Suppressor macrophage (primary cell): ENCODE measurements around the gene PAM.
A peak's percentile ranks its signal among the peaks of the same experiment; 100 is the strongest.

Experiments used
- DNase-seq, 4 experiments: peaks; one replicate each; pipeline ENCODE4 v3.0.0-alpha.2; 2020 to 2022

The PAM gene

DNA sequence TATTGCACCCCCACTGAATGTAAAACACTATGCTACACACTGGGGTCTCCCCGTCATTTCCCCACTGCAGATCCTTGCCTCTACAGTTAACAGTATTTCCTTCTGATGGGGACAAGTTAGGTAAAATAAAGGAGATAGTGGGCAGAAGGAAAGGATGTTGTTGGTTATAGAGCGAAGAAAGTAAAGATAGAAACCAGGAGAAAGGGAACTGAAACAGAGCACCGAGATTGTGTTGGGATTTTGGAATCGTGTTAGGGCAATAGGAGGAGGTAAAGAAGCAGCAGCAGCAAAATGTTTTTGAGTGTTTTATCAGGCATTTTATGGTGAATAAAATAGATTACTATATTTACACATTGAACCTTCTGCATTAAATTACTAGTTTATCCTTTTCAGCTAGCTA lies 60.0 kb downstream of the PAM start:
- DNase-seq: peak in 1 of 4 experiments; percentile 3

DNA sequence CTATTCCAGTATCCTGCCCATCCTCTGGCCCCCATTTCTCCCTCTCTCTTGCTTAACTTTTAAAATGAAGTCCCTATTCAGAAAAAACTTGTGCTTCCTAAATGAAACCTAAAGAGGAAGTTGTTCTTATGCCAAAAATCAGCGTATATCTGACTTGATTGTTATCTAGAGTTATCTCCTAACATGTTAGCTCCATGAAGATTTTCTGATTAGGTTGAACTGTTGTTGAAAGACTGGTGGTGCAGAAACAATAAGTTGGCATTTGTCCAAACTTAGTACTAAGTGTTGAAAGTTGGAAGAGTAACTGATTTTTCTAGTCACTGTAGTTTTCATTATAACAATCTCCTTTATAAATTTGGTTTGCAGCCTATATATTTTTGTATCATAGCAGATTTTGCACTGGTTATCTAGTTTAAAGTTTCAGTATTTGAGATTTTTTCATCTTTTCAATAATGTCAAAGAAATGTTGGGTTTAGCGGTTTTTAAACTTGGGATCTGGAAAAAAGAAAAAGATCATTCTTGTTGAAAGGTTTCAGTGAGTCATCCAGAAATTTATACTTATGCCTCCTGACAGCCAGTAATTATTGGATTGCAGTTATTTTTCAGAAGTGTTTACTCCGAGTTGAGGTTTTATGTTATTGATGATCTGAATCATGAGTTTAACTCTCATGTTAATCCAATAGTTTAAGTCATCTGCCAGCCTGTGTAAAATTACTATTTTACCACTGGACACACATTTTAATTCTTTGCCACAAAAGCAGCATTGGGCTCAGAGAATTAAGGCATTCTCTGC lies 60.6 kb downstream of the PAM start:
- DNase-seq: peak in 2 of 4 experiments; percentile 43 to 51

DNA sequence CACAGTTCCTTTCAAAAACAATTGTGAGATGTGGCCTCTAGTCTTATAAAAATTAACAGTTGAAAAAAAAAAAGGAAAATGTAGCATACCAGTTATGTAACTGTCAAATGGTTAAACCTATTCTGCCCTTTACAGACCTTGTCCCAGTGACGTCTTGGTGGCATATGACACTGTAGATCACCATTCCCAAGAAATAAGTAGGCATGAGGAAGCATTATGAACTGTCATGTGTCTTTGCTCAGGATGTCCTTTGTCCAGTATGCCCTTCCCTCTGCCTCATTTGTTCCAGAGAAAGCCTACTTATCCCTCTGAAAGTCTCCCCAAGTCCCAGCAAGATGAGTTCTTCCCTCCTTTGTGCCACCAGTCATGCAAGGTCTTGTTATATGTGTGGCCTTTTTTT lies 63.2 kb downstream of the PAM start:
- DNase-seq: peak in 3 of 4 experiments; percentile 14 to 39 (median 29)

DNA sequence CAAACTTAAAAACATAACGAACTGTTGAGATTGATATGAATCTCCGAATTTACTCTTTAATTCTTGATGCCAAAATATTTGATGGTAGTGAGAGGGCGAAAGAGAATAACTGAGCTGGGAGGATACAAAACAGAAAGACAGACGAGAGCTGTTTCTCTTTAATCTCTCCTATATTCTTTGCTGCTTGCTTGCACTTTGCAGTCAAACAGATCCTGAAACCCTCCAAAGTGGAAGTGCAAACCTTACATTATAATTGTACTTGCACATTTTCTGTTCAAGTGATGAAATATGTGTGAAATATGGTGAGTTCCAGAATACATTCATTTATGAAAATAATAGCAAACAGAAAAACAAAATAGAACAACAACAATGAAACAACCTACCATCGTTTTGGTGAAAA lies 63.8 kb downstream of the PAM start:
- peak in 1 of 4 experiments; percentile 23 for DNase-seq

DNA sequence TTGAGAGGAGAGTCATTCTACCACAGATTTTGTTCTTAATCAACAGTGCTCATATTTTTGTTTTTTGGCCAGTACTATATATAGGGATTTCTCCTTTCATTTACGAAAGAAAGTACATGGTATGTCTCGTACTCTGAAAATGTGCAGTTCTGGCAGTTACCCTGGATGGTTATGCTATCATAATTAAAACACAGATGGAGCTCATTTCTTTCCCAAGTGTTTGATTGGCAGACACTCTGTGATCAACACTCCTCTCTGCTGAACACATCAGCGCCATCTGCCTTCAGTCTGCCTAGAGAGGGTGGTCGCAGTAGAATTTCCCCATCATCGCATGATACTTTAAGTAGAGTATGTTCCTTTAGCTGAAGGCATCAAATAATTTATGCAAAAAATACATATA lies 64.5 kb downstream of the PAM start:
- DNase-seq: no peak

DNA sequence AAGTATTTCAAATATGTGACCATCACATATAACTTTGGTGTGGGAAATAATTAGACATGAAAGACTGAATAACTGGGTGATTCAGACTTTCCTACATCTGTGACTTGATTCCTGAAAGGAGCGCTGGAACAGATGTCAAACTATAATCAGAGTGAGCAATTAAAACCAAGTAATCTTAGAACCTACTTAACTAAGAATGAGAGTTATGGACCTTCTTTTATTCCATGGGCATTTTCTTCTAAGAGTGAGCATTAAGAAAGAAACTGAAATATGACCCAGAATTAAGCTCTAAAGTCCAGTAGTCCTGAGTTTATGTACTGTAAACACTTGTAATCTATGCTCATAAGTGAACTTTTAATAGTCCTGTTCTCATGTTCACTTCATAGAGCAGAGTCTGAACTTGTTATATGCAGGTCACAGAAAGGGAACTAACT lies 68.4 kb downstream of the PAM start:
- DNase-seq: no peak

DNA sequence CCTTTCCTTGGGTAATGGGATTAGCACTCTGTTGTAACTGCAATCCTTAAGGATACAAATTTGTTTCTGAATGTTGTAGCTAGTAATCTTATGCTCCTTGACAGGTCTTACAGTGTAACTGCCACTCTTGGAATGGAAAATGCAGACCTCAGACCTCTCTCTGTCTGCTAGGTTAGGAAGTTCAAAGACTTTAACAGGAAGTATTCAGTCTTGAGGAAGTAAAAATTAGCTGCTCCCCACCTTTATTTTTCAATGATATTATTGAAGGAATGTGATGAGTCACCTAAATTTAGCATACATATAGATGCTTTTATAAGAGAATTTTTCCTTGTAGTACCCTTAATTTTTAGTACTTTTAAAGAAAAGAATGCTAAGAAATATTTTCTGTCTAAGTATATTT lies 71.5 kb downstream of the PAM start:
- DNase-seq: peak in 1 of 4 experiments; percentile 4

DNA sequence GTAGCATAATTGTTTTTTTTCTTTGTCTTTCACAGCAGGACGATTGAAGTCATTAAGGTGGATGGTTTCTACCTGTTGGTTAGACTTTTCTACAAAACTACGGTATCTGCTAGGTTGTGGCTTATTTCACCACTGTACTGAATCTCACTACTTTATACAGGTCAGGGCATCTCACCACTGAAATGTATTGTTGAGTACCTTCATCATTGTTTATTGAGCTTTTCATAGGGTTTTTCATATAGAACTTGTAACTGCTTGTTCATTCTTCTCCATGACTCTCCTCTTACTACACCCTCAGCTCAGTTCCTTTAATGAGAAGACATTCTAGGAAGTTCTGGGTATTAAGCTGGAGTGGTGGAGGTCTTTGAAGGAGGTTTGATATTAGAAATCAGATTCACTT lies 75.1 kb downstream of the PAM start:
- DNase-seq: no peak

DNA sequence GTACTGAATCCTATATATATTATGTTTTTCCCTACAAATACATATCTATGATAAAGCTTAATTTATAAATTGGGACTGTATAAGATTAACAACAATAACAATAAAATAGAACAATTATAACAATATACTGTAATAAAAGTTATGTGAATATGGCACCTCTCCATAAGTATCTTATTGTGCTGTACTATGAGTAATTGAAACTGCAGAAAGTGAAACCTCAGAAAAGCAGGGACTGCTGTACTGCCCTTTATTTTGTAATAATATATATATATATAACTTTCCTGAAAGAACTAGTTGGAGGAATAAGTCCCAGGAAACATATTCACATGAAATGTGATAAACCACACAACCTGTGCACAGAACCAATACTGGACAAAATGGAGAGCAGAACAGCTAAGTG lies 77.3 kb downstream of the PAM start:
- no peak for DNase-seq

DNA sequence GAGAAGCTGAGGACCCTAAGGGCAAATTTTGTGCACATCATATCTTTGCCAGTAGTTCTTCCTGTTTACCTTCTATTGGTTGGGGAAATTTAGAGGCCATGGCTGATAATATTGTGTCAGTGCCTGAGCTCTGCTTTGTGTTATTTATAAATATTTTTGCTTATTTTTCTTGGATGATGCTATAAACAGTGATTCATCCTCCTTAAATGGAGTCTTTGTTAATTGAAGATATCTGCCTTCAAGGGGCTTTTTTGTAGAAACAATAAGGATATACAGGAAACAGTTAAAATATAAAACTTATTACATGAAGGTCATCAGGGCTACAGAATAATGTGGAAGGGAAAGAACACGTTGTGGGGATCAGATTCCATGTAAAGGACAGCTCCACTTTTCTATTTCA lies 78.0 kb downstream of the PAM start:
- DNase-seq: no peak

DNA sequence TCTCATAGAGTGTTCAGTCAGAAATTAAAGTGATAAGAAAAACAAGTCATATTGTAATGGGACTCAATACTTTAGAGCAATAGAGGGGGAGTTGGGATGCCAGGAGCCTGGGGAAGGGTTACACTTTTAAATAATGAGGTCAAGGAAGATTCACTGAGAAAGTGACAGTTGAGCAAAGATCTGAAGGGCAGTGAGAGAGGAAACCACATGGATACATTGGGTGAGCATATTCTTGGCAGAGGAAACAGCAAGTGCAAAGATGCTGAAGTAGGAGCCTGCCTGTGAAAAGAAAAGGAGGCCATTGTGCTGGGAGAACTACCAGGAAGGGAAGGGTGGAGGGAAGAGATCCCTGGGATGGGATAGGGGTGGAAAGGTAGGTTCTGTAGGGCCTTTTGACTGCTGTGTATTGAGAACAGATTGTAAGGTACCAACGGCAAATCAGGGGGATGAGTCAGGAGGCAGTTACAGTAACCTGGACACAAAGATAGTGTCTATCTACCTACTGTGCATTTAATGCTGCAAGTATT lies 79.4 kb downstream of the PAM start:
- DNase-seq: no peak

DNA sequence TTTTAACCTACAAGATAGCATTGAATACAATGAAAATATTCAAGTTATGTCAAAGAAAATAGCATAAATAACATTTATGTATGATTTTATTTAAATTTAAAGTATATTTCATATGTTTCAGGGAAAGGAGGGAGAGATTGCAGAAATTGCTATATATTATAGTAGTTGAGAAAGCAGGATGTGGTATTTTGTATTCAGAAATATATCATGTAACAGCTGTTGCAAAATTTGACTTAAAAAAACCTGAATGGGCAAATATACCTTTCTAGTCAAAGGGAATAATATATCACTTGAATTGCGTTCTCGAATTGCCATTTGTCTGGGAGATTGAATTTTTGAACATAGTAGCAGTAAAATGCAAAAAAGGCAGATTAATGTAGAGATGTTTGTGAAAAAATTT lies 80.6 kb downstream of the PAM start:
- DNase-seq: peak in 1 of 4 experiments; percentile 15

DNA sequence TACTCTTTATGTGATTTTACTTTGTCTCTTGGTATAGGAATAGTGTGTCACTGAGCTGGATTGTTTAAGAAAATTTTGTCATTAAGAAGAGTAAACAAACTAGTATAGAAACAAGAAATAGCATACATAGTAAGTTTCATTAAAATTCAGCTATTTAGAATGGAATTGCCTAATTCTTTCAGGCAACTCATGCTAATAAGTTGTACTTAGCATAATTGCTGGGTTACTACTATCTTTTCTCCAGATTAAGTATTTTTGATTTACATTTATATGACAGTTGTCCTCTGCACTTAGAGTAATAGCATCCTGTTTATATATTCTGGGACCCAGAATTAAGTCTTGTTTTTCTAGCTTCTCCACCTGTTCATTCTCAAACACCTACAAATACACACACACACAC lies 85.9 kb downstream of the PAM start:
- no peak for DNase-seq

DNA sequence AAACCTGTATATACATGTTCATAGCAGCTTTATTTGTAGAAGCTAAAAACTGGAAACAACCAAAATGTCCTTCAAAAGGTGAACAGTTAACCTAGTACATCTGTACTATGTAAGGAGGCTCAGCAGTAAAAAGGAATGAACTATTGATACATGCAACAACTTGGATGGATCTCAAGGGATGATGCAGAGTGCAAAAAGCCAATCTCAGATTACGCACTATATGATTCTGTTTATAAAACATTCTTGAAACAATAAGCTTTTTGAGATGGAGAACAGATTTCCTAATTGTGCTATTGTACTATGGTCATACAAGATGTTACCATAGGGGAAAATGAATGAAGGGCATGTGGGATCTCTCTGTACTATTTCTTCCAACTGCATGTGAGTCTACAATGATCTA lies 88.9 kb downstream of the PAM start:
- no peak for DNase-seq

DNA sequence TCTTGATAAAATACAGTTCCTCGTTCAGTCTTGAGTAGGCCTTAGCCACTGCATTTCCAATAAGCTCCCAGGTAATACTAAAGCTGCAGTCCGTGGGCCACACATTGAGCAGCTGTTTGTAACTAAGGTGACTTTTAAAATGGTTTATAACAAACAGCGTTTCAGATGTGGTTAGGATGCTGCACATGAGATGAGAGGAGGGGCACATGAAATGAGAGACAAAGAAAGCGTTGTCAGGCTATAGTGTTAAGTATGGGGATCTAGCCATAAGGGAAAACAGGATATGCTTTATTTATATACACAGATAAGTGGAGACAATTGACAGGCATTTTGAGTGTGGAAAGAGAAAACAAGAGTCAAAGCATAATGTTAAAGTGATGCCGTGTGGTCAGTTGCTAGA lies 89.9 kb downstream of the PAM start:
- no peak for DNase-seq

DNA sequence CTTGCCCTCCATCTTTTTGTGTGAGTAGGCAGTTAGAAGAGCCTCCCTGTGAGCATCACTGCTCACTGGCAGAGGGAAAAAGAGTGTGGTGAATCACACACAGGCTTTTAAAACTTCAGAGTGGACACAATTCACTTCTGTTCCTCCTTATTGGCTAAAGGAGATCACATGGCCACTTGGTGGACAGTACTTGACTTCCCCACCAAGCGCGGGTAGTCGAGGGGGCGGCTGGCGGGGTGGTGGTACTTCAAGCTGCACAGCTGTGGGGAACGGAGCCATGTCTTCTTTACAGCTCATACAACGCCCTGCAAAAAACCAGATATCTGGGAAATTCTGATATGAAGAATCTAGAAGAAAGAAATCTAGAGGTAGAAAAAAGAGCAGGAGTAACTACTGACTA lies 95.4 kb downstream of the PAM start:
- DNase-seq: no peak

DNA sequence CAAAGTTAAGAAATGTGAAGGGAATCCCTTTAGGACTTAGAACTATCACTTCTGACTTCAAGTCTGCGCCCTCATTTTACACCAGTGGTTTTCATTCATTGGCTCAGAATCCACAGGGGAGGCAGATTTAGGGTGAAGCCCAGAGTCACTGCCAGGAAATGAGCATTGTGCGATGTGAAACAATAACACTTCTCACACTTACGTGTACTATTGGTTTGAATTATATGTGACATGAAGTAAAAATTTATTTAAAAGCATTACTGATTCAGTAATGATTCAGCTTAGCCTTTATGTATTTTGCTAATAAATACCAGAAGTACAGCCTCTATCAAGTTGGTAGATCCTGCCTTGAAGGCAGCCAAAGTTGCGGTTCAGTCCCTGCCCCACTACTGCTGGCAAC lies 98.6 kb downstream of the PAM start:
- DNase-seq: no peak

DNA sequence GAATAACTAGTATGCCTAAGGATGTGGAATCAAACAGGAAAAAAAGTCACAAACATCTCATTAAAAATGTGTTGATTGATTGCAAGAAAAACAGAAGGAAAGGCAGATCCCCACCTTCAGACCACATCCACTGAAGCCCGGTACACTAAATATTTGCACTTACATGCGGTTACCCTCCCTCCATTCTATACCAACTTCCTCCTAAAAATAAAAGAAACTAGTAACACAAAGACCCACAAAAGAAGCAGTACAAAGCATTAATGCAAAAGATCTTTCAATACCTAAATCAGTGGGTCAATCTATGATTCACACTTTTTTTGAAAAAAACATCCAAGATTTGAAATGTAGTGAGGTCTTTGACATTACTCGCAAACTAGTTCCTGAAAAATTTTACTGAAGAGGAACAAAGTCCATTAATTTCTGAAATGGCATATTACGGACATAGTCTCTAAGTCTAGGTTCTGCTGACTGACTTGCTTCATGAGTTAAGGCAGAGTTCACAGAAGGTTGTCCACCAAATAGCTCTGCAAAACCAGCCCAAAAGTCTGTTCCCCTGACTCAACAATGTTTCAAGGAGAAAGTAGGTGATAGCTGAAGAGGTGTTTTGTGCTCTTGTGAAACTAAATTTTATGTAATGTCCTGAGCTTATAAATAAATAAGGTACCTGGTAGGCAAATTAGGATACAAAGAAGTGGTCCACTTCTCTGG lies 100.7 kb downstream of the PAM start:
- DNase-seq: peak; percentile 10 to 77 (median 46)

DNA sequence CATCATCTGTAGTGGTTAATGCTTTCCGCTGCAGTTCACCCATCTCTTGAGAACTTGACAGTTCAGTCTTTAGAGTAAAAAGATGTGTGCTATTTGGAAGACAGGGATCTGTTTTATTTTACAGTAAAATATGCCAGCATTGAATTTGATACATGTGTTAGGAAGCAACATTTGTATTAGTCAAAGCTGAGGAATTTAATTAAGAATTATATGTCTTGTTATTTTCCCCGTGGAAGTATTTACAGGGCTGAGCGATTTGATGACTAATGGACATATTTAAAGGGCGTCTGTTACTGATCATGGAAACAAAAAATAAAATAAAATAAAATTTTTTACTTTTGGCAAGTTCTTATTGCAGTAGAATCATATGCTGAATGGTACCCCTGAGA lies 101.3 kb downstream of the PAM start:
- no peak for DNase-seq

DNA sequence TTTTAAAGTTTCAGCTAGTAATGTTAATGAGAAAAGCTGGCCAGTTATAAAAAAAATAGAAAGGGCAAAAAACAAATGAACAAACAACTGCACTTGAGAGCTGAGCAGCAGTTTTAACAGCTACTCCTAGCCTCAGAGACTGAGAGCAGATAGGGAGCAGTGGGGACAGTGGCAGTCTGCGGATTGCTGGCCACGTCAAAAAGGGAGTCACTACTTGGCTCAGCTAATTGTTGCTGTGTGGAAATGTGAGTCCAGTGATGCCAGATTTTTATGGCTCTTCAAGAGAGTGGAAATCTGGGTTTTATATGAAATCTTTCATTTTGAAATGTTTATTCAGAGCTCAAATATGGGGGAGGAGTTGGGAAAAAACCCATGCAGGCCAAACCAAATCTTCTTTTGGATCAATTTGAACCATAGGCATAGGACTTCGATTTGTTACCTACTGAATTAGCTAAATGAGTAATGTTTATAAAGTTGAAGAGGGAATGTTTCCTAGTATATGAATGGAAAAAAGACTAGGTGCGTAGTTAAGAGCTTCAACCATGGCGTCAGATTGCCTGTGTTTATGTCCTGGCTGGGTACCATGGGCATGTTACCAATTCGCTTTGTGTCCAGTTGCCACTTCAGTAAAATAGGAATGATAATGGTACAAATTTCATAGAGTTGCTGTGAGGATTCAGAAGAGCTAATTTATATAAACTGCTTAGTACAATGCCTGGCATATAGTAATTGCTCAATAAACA lies 102.1 kb downstream of the PAM start:
- no peak for DNase-seq

DNA sequence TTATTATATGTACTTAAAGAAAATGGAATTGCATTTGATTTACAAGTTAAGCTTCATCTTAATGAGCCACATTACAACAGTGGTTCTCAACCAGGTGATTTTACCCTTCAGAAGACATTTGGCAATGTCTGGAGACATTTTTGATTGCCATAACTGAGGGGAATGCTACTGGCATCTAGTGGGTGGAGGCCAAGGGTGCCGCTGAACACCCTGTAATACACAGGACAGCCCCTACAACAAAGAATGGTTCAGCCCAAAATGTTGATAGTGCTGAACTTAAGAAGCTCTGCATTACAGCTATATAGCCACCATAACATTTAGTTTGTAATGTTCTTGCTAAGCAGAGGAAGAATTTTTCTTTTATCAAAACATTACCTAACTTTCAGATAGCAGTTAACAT lies 103.1 kb downstream of the PAM start:
- no peak for DNase-seq

DNA sequence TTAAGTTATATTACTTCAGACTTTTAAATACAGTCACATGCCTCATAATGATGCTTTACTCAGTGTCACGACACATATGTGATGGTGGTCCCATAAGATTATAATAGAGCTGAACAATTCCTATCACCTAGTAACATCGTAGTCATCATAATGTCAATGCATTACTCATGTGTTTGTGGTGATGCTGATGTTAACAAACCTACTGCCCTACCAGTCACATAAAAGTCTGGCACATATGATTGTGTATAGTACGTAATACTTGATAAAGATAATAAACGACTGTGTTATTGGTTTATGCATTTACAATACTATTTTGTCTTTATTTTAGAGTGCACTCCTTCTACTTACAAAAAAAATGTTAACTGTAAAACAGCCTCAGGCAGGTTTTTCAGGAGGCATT lies 103.7 kb downstream of the PAM start:
- DNase-seq: no peak

DNA sequence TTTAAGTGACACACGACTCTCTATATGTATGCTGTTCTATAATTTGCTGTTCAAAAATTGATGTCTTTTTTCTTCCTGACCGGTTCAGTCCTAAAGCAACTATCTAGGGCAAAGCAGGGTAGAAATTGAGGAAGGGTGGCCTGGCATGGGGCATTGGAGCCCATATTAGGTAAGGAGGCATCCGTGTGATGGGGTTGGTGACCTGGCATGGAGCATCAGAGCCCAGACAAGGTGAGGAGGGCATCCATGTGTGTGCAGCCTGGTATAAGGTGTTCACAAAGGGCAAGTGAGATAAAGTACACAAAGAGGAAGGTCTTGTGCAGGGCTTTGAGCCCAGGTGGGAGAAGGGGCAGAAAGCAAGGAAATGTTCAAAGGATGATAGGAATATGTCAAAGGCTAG lies 104.9 kb downstream of the PAM start:
- DNase-seq: no peak
